ENCODE results near the gene SDF2.
A peak's percentile ranks its signal among the peaks of the same experiment; 100 is the strongest.

Gene SDF2, protein sequence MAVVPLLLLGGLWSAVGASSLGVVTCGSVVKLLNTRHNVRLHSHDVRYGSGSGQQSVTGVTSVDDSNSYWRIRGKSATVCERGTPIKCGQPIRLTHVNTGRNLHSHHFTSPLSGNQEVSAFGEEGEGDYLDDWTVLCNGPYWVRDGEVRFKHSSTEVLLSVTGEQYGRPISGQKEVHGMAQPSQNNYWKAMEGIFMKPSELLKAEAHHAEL

DNA sequence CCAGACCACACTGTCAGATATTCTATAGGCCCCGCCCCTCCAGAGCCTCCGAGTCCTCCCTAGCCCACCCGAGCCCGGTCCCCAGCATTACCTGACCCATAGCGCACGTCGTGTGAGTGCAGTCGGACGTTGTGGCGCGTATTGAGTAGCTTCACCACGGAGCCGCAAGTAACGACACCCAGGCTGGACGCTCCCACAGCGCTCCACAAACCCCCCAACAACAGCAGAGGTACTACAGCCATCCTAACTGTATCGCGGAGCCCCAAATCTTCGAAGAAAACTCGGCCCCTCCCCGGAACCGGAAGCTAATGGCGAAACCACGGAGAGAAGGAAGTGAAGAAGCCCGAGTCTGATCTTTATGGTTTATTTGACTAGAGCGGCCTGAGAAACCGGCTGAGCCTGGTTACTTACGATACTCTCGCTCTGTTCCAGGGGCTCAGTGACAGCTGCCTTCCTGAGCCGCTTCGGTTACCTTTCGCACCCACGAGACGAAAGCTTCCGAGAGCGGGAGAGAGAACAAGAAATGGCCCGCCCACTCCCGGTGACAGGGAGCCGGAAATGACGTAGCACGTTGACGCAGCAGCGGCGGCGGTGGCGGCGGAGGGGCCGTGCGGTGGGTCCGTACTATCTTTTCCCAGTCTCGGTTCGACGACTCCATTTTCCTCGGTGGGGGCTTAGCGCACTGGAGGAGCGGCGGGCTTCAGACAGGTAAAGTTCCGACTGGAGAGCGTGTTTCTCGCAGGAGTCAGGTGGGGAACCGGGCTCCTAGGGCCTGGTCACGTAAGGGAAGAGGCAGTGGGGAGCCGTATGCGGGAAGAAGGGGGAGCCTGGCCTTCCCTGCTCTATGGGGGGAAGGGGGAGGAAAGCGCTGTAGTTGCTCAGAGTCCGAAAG lies at the start of gene SDF2, which contains the start of gene SUPT6H:
TSS of gene SDF2 (minus strand) at position 272 of the 892 bp plus-strand sequence. CDS start at position 242, 30 bp downstream.
TSS of gene SUPT6H (plus strand) at position 571 of the 892 bp plus-strand sequence. CDS start 11,197 bp downstream, outside the sequence.
- peak within 1 kb of the TSS; percentile 96 for H3K27ac ChIP-seq (ENCODE audit: low read depth, low read length)

DNA sequence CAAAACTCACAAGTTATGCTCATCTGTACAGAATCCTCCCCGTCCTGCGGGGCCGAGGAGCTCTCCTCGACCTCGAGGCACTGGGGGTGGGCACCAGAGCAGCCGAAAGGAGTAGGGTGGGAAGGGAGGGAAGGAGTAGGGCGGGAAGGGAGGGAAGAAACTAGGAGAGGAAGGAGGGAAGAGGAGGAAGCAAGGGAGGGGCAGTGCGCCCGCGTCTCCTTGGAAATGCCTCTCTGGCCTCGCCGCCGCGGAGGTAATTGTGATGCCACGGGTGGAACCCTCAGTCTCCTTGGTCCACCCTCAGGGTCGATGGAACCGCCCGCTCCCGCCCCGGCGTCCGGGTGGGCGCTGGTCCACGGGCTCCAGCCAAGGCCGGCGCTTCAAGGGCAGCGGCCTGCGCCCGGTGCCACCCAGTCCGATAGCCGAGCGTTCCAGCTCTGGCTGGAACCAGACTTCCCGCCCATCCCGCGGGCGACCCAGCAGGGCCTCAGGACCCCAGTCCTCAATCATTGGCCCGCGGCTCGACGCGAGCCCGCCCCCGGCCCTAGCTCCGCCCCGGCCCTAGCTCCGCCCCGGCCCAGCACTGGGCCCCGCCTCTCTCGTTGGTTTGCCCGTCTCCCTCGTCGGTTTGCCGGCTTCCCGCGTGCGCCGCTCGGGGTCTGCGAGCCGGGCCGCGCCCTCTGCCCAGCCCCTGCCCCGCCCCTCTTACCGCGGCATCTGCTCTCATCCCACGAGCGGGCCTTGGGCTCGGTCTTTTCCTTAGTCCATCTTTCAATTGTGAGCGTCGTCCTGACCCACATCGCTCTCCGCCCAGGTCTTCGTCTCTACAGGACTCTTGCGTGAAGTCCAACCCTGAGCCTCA lies 49.4 kb upstream of the SDF2 start:
- Histone ChIP-seq H3K9ac (ENCODE audit: low read length) (peak overlapping the region; percentile 68), H3K4me3 (ENCODE audit: low read depth in 1 of 2, low read length in 2 of 2) (peak overlapping the region; percentile 64 to 72), H3K27ac (ENCODE audit: low read depth, low read length) (peak overlapping the region; percentile 88), H3K4me1 (ENCODE audit: insufficient read depth, low read length) (peaks cover 15% of the 10 kb centered on the region), H3K27me3 (ENCODE audit: control insufficient read depth in 1 of 2, insufficient read depth in 2 of 2, low read length in 2 of 2) (no peaks in the 10 kb centered on the region), H3K36me3 (ENCODE audit: insufficient read depth, low read length) (peaks cover 21% of the 10 kb centered on the region), H3K9me3 (ENCODE audit: low read length) (no peaks in the 10 kb centered on the region)

More for the DNA sequence above, at the start of gene SDF2, which contains the start of gene SUPT6H:
- peak within 1 kb of the TSS; percentile 73 to 92 for H3K4me3 ChIP-seq (ENCODE audit: low read depth in 1 of 2, low read length in 2 of 2)
- H3K4me1 ChIP-seq (ENCODE audit: insufficient read depth, low read length): peaks cover 31% of the 10 kb centered on the region
- H3K9ac ChIP-seq (ENCODE audit: low read length): peak within 1 kb of the TSS; percentile 98
- peaks cover 3% of the 10 kb centered on the region for H3K36me3 ChIP-seq (ENCODE audit: insufficient read depth, low read length)
- no peaks in the 10 kb centered on the region for H3K27me3 ChIP-seq (ENCODE audit: control insufficient read depth in 1 of 2, insufficient read depth in 2 of 2, low read length in 2 of 2)
- no peaks in the 10 kb centered on the region for H3K9me3 ChIP-seq (ENCODE audit: low read length)

DNA sequence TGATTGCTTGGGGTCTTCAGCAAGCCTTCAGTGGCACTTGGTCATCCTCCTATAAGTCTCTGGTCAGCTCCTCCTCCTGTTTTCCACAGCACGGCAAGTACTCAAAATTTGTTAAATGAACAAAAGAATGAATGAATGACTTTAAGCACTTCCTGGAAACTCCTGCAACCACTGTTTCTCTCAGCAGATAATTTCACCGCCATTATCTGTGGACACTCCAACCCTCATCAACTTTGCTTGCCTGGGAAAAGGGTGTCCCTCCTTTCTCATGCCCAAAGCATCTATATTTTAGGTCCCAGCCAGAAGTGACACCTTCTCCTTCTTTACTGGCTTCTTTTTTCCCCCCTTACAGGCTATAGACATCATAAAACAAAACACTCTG lies 45.6 kb upstream of the SDF2 start:
- Histone ChIP-seq H3K36me3 (ENCODE audit: insufficient read depth, low read length) (peaks cover 7% of the 10 kb centered on the region), H3K27me3 (ENCODE audit: control insufficient read depth in 1 of 2, insufficient read depth in 2 of 2, low read length in 2 of 2) (no peaks in the 10 kb centered on the region), H3K9me3 (ENCODE audit: low read length) (no peaks in the 10 kb centered on the region), H3K27ac (ENCODE audit: low read depth, low read length) (no peak overlapping the region), H3K9ac (ENCODE audit: low read length) (no peak overlapping the region), H3K4me3 (ENCODE audit: low read depth in 1 of 2, low read length in 2 of 2) (no peak overlapping the region), H3K4me1 (ENCODE audit: insufficient read depth, low read length) (peaks cover 7% of the 10 kb centered on the region)

DNA sequence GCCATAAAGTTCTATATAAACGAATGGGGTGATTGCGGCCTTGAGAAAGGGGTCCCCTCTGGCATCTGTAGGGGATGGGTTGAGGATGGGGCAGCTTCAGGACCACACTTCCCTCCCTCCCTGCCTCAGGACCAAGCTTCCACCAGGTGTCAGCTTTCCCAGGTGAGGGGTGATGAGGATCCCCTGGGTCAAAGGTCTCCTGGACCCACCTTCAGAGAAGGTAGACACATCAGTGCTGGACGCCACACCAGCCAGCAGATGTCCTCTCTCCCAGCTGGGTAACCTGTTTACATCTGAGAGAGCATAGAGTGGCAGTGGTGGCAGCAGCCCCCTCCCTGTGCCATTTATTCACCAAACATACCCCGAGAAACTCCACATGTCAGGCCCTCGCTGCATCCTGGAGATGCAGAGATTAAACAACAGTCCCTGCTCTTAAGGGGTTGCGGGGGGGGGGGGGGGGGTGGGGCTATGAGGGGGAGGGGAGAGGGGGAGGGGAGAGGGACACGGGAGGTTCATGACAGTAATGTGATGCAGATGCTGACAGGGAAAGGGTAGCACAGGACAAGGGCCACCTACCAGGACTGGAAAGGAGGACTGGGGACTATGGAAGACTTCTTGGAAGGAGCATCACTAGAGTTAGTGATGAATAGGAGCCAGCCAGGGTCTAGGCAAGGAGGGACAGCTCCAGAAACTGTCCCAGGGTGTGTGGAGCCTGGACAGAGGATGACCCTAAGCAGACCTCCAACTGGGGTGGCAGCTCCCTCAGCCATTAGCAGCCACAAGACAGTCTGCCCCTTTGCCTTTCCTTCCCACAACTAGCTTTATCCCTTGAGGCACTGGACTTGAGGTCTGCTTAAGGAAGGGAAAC lies 45.0 kb upstream of the SDF2 start:
- Histone ChIP-seq H3K4me3 (ENCODE audit: low read depth in 1 of 2, low read length in 2 of 2) (no peak overlapping the region), H3K27me3 (ENCODE audit: control insufficient read depth in 1 of 2, insufficient read depth in 2 of 2, low read length in 2 of 2) (no peaks in the 10 kb centered on the region), H3K9me3 (ENCODE audit: low read length) (no peaks in the 10 kb centered on the region), H3K36me3 (ENCODE audit: insufficient read depth, low read length) (peaks cover 13% of the 10 kb centered on the region), H3K9ac (ENCODE audit: low read length) (no peak overlapping the region), H3K27ac (ENCODE audit: low read depth, low read length) (no peak overlapping the region), H3K4me1 (ENCODE audit: insufficient read depth, low read length) (peaks cover 5% of the 10 kb centered on the region)

DNA sequence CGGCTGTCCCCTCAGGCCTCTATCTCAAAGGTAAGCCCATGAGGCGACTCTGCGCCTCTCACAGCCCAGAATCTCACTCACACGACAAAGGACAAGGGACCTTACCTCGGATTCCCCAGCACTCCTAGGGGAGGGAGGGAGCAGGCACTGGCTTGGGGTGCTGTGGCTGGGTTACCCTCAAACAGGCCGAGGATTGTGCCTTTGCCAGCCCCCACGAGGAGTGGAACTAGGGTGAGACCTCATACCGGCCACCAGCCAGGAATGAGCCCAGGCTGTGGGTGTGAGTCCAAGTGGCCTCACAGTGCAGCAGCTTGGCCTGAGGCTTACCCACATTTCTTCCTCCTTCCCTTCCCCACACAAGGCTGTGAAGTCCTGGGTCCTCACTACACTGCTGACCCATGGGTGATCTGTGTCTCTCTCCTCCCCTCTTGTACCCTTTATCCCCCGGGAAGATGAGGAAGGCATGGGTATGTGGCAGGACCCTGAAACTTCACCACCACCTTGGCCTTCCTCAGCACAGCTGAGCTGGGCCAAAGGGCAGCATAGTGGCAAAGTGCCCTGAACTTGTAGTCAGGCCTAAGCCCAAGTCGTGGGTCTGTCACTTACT lies 44.1 kb upstream of the SDF2 start:
- Histone ChIP-seq H3K36me3 (ENCODE audit: insufficient read depth, low read length) (peaks cover 22% of the 10 kb centered on the region), H3K27me3 (ENCODE audit: control insufficient read depth in 1 of 2, insufficient read depth in 2 of 2, low read length in 2 of 2) (no peaks in the 10 kb centered on the region), H3K27ac (ENCODE audit: low read depth, low read length) (no peak overlapping the region), H3K9ac (ENCODE audit: low read length) (no peak overlapping the region), H3K9me3 (ENCODE audit: low read length) (no peaks in the 10 kb centered on the region), H3K4me1 (ENCODE audit: insufficient read depth, low read length) (peaks cover 5% of the 10 kb centered on the region), H3K4me3 (ENCODE audit: low read depth in 1 of 2, low read length in 2 of 2) (no peak overlapping the region)

DNA sequence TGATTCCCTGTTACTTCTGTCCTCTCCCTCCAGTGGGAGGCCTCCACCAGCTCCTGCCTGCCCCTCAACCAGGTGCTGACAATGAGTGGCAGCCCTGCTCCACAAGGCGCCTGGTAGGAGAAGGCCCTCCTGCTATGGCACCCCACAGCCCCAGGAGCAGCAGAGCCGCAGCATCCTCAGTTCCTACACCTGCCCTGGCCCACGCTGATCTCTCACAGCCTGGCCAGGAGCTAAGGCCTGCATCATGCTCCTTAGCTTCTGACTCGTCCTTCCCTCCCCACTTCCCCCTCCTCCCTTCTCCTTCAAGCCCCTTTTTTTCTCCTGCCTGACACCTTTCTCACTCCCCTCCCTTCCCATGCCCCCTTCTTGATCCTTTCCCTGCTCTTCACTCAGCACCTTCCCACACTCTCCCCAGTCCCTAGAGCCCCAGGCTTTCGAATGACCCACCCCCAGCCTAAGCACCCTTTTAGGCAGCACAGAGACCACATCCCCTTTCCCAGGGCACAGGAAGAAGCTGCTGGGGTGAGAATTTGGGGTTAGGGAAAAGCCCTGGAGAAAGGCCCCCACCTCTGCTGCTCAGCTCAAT lies 43.5 kb upstream of the SDF2 start:
- H3K27me3 ChIP-seq (ENCODE audit: control insufficient read depth in 1 of 2, insufficient read depth in 2 of 2, low read length in 2 of 2): no peaks in the 10 kb centered on the region
- H3K36me3 ChIP-seq (ENCODE audit: insufficient read depth, low read length): peaks cover 29% of the 10 kb centered on the region
- no peak overlapping the region for H3K9ac ChIP-seq (ENCODE audit: low read length)
- H3K4me1 ChIP-seq (ENCODE audit: insufficient read depth, low read length): no peaks in the 10 kb centered on the region
- no peak overlapping the region for H3K27ac ChIP-seq (ENCODE audit: low read depth, low read length)
- H3K4me3 ChIP-seq (ENCODE audit: low read depth in 1 of 2, low read length in 2 of 2): no peak overlapping the region
- no peaks in the 10 kb centered on the region for H3K9me3 ChIP-seq (ENCODE audit: low read length)

DNA sequence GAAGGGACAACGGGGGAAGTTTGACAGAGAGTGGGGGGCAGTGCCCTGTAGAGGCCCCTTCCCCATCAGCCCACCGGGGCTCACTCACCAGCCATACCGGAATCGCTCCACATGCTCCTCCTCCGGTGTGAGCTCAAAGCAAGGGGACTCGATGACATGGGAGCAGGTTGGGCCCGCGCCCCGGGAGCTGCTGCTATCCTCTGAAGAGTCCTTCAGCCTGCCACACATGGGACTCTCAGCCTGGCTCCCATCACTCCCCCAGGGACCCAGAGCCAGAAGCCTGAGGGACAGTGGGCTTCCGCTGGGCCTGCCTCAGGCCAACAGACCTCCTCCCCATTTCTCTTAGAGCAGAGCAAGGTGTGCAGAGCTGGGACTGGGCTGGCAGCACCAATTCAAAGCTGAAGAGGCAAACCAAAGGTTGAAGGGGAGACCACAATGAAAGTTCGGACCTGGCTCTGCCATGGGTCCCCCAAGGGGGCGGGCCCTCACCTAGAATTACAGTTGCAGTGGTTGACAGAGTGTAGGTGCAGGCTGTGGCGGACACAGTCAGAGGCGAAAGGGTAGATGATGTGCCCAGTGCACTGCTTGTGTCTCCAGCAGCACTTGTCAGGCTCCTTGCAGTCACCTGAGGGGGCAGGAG lies 42.6 kb upstream of the SDF2 start:
- no peaks in the 10 kb centered on the region for H3K9me3 ChIP-seq (ENCODE audit: low read length)
- no peak overlapping the region for H3K27ac ChIP-seq (ENCODE audit: low read depth, low read length)
- peaks cover 37% of the 10 kb centered on the region for H3K36me3 ChIP-seq (ENCODE audit: insufficient read depth, low read length)
- no peak overlapping the region for H3K9ac ChIP-seq (ENCODE audit: low read length)
- H3K27me3 ChIP-seq (ENCODE audit: control insufficient read depth in 1 of 2, insufficient read depth in 2 of 2, low read length in 2 of 2): no peaks in the 10 kb centered on the region
- H3K4me1 ChIP-seq (ENCODE audit: insufficient read depth, low read length): no peaks in the 10 kb centered on the region
- no peak overlapping the region for H3K4me3 ChIP-seq (ENCODE audit: low read depth in 1 of 2, low read length in 2 of 2)

DNA sequence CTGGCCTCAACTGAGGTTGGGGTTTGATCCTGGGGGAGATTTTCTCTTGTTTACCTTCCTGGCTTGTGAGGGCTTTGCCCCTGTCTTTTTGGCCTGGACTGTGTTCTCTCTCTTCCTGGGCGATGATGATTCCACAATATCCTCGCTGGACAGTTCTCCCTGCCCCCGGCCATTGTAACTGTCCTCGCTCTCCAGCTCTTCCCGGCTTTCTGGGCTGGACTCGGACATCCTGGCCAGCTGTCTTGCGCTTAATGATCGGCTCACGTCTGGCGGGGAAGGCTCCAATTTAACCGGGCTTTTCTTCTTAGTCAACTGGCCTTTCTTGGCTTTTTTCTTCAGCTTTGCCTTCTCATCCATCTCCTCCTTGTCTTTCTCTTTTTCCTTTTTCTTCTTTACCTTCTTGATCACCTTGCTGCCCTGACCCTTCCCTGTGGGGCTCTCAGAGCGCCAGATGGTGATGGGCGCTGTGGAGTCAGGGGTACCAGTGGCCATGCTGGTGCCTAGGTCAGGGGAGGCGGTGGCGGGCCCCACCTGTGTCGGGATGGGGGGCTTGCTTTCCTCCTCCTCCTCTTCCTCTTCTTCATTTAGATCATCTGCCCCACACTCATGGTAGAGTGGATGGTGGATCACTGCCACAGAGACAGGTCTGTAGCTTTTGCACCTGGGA lies 42.0 kb upstream of the SDF2 start:
- Histone ChIP-seq H3K9ac (ENCODE audit: low read length) (no peak overlapping the region), H3K27me3 (ENCODE audit: control insufficient read depth in 1 of 2, insufficient read depth in 2 of 2, low read length in 2 of 2) (no peaks in the 10 kb centered on the region), H3K36me3 (ENCODE audit: insufficient read depth, low read length) (peaks cover 44% of the 10 kb centered on the region), H3K4me3 (ENCODE audit: low read depth in 1 of 2, low read length in 2 of 2) (no peak overlapping the region), H3K4me1 (ENCODE audit: insufficient read depth, low read length) (no peaks in the 10 kb centered on the region), H3K9me3 (ENCODE audit: low read length) (no peaks in the 10 kb centered on the region), H3K27ac (ENCODE audit: low read depth, low read length) (no peak overlapping the region)

DNA sequence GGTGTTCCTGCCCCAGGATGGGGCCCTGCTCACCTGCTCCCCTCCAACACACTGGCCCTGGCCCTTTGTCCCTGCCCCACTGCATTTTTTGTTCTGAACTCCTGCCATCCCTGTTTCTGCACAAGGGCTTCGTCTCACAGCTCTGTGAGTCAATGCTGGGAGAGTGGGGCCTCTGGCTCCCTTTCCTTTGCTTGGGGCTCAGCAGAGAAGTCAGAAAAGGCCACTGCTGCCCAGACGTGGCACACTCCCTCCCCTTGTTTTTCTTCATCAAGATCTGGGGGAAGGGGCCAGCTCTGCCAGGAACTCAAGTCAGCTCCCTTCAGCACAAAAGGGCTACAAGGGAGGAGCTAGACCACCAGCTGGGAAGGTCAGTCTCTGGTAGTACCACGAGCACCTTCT lies 41.0 kb upstream of the SDF2 start:
- H3K9ac ChIP-seq (ENCODE audit: low read length): no peak overlapping the region
- no peaks in the 10 kb centered on the region for H3K27me3 ChIP-seq (ENCODE audit: control insufficient read depth in 1 of 2, insufficient read depth in 2 of 2, low read length in 2 of 2)
- no peaks in the 10 kb centered on the region for H3K9me3 ChIP-seq (ENCODE audit: low read length)
- no peak overlapping the region for H3K27ac ChIP-seq (ENCODE audit: low read depth, low read length)
- H3K4me3 ChIP-seq (ENCODE audit: low read depth in 1 of 2, low read length in 2 of 2): no peak overlapping the region
- peaks cover 53% of the 10 kb centered on the region for H3K36me3 ChIP-seq (ENCODE audit: insufficient read depth, low read length)
- H3K4me1 ChIP-seq (ENCODE audit: insufficient read depth, low read length): no peaks in the 10 kb centered on the region

Measured in muscle layer of colon (tissue), 2 donors.